Lower leg skin (tissue), 4 donors: ENCODE measurements around the gene REC8. TPM values are rescaled to one million over a fixed set of nuclear protein-coding genes. Genes with fewer than 3 reads are reported as not detected.

ENCODE experiments used
- DNase-seq, 2 donors: peaks; one replicate each; pipeline ENCODE4 v3.0.0-alpha.2; 2019; ENCODE audit warnings: low spot score in 2 of 2
- H3K4me3 ChIP-seq: fragments of 200-600 bp; sonication (generic); 2 replicates; pipeline ENCODE4 v1.5.1; 2017; ENCODE audit warnings: mild to moderate bottlenecking, low read depth; ENCODE audit not compliant: poor library complexity, severe bottlenecking
- CTCF ChIP-seq, 3 donors: fragments of 450-650 bp; IDR thresholded peaks; one replicate each; pipeline ENCODE4 v1.5.1; 2016; ENCODE audit warnings: antibody characterized with exemption in 3 of 3, mild to moderate bottlenecking in 3 of 3, moderate library complexity in 2 of 3
- POLR2A ChIP-seq, 2 donors: fragments of 450-650 bp; IDR thresholded peaks; one replicate each; pipeline ENCODE4 v1.6.1; 2016 to 2017; ENCODE audit warnings: antibody characterized with exemption in 2 of 2, mild to moderate bottlenecking in 1 of 2, moderate library complexity in 1 of 2
- WGBS, 2 donors: methylation state at CpG; one replicate each; pipeline ENCODE4 v1.1.5; 2018; 5-methylcytosine and 5-hydroxymethylcytosine counted together
- intact Hi-C: fragments of 100-400 bp; cut with DNase I; formaldehyde crosslinking; loops from one replicate; pipeline ENCODE4 v1.15.0; 2023; ENCODE audit warnings: low total_unique reads
- total RNA-seq, 4 donors: library from RNA; depleted of rRNA; stranded (reverse); fragments of >200 nt; gene quantifications; one replicate each; pipeline ENCODE4 v1.1.0, GENCODE V29; 2016

REC8 gene
- total RNA-seq, 4 donors from 2014 or later, result 1.2 to 7.1 (median 2.4) TPM

- DNase-seq, result no peak
- H3K4me3 ChIP-seq, result no peak overlapping the region
- TF ChIP-seq POLR2A (IDR thresholded peaks at IDR 0.05) (no peak), CTCF (IDR thresholded peaks at IDR 0.05) (no peak)
- intact Hi-C loops, result no loop called here
- WGBS, 2 donors, result 88 to 90% methylated on average over 11 of the region's 11 CpGs
These were observed 13.9 kb downstream of the REC8 start for GRCh38 chr14:24185741-24186140.

- 87 to 92% methylated on average over 10 of the region's 10 CpGs for WGBS, 2 donors
- intact Hi-C loops, result no loop called here
- DNase-seq, result no peak
- no peak overlapping the region for H3K4me3 ChIP-seq
- TF ChIP-seq POLR2A (IDR thresholded peaks at IDR 0.05) (no peak), CTCF (IDR thresholded peaks at IDR 0.05) (no peak)
These were observed 15.1 kb downstream of the REC8 start for GRCh38 chr14:24186831-24187538.

GRCh38 chr14:24187539-24187915, 15.6 kb downstream of the REC8 start:
- no peak for DNase-seq
- intact Hi-C loops, result no loop called here
- TF ChIP-seq POLR2A (IDR thresholded peaks at IDR 0.05), result no peak
- no peak for TF ChIP-seq CTCF (IDR thresholded peaks at IDR 0.05)
- H3K4me3 ChIP-seq, result no peak overlapping the region
- 91 to 96% methylated on average over 1 to 2 of the region's 2 CpGs for WGBS, 2 donors

GRCh38 chr14:24188251-24189058, 16.6 kb downstream of the REC8 start, which contains the start of gene IPO4:
TSS of gene IPO4 (minus strand) at chr14:24188816. CDS start at chr14:24188787, 29 bp downstream.
- TF ChIP-seq CTCF (IDR thresholded peaks at IDR 0.05), result peak in 1 of 3 donors; percentile 40
- no peak for TF ChIP-seq POLR2A (IDR thresholded peaks at IDR 0.05)
- intact Hi-C loops, result no loop called here
- WGBS, 2 donors, result 0 to 1% methylated on average over 40 to 52 of the region's 65 CpGs
- H3K4me3 ChIP-seq, result peak within 1 kb of the TSS; percentile 46
- DNase-seq, result peak; percentile 96 to 99

- intact Hi-C loops, result no loop called here
- 0% methylated on average over 3 of the region's 3 CpGs for WGBS, 2 donors
- TF ChIP-seq POLR2A (IDR thresholded peaks at IDR 0.05) (no peak), CTCF (IDR thresholded peaks at IDR 0.05) (no peak)
- no peak overlapping the region for H3K4me3 ChIP-seq
- DNase-seq, result no peak
These were observed 17.1 kb downstream of the REC8 start for GRCh38 chr14:24189059-24189375.
